AG04450 (cell line): ENCODE results near the gene SDHAF3. TPM values are rescaled to one million over a fixed set of nuclear protein-coding genes. Genes with fewer than 3 reads are reported as not detected.

Experiments used
- CTCF ChIA-PET: fragments of 300-600, 350-600 bp; formaldehyde crosslinking; extraction: SDS; loops from one replicate; lab custom pipeline; 2022; ENCODE audit warnings: antibody characterized with exemption, inconsistent platforms; lab: Charles Lee
- POLR2A ChIA-PET: fragments of 350-600 bp; formaldehyde crosslinking; extraction: SDS; loops from one replicate; lab custom pipeline; 2021; ENCODE audit warnings: antibody characterized with exemption, inconsistent platforms; lab: Yijun Ruan, JAX
- DNase-seq: peaks from one replicate; pipeline ENCODE4 v3.0.0-alpha.2; 2011; ENCODE audit warnings: low read depth, low spot score
- H3K27ac ChIP-seq: one replicate; pipeline ENCODE4 v1.5.1; 2012; ENCODE audit warnings: low read depth, low read length, control low read depth
- H3K27me3 ChIP-seq: one replicate; pipeline ENCODE4 v1.6.0; 2012; ENCODE audit warnings: low read length; ENCODE audit not compliant: control insufficient read depth, insufficient read depth
- H3K4me3 ChIP-seq: 2 replicates; pipeline ENCODE4 v1.5.1; 2011; ENCODE audit warnings: mild to moderate bottlenecking, low read depth, low read length, control low read depth
- H3K9me3 ChIP-seq: 2 replicates; pipeline ENCODE4 v1.5.1; 2012; ENCODE audit warnings: low read length; ENCODE audit not compliant: control insufficient read depth, insufficient read depth
- CTCF ChIP-seq: IDR thresholded peaks from 2 replicates; pipeline ENCODE4 v1.5.1; 2011; ENCODE audit warnings: low read depth, low read length, control low read depth, inconsistent platforms
- polyA plus RNA-seq: library from polyadenylated mRNA; depleted of rRNA; stranded (reverse); fragments of >200 nt; gene quantifications from 2 replicates; pipeline ENCODE4 v1.2.3, GENCODE V29; 2011

SDHAF3 gene
- polyA plus RNA-seq, 1 experiment, result 13.7 TPM

- CTCF ChIA-PET, result interaction anchor here (0.9 to 4.4 kb wide), 9 partner anchors 12 to 906 kb away, joined by 3 to 23 read pairs (median 4); no protein-coding TSS in a partner anchor
- DNase-seq, result no peak
- POLR2A ChIA-PET, result interaction anchor here (1.5 kb wide), 1 partner anchor 756 kb away, joined by 6 read pairs; the partner anchor contains the start of gene ASNS
Measured at GRCh38 chr7:97116308-97116707, 1.2 kb upstream of the SDHAF3 start.

GRCh38 chr7:97117035-97117371 lies 495 bp upstream of the SDHAF3 start:
- Histone ChIP-seq H3K4me3 (peak overlapping the region; percentile 97), H3K27ac (peak overlapping the region; percentile 72), H3K27me3 (no peaks in the 10 kb centered on the region), H3K9me3 (no peaks in the 10 kb centered on the region)
- CTCF ChIA-PET, result interaction anchor here (0.7 to 4.4 kb wide), 14 partner anchors 8 to 905 kb away, joined by 3 to 23 read pairs (median 4); no protein-coding TSS in a partner anchor
- POLR2A ChIA-PET, result interaction anchor here (0.7 to 1.5 kb wide), 3 partner anchors 463 to 755 kb away, joined by 3 to 6 read pairs (median 4); partner anchors contain the start of gene ASNS
- DNase-seq, result no peak
- no peak for TF ChIP-seq CTCF

More at GRCh38 chr7:97116308-97116707, 1.2 kb upstream of the SDHAF3 start:
- Histone ChIP-seq H3K27ac (no peak overlapping the region), H3K27me3 (no peaks in the 10 kb centered on the region), H3K9me3 (no peaks in the 10 kb centered on the region), H3K4me3 (no peak overlapping the region)
- no peak for TF ChIP-seq CTCF

DNA sequence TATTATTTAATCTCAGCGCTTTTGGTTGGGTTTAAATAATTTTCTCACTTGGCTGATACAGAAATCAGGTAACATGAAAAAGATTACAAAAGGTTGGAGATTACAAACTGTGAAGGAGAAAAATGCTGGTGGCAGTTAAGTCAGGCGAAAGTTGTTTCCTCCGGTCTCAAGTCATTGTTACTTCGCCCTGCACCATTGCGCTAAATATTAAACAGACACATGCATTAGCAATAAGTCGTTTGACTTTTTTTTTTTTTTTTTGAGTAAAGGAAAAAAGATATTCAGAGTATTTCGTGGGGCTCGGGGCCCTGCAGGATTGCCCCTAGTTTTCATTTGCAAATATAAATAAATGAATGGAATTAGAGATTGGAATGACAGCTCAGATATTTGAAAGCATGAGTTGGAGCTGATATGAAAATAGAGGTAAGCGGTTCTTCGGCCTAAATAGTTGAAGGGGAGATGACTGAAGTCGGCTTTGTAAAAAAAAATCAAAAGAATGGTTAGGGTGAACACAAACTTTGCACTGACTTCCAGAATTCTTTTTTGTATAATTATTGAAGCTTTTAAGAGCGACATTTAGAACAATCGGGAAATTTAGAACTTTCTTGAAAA lies 914 bp downstream of the SDHAF3 start:
- ChIA-PET POLR2A (interaction anchor here (0.7 kb wide), 1 partner anchor 406 kb away, joined by 3 read pairs; no protein-coding TSS in a partner anchor), CTCF (interaction anchor here (0.7 to 4.4 kb wide), 10 partner anchors 13 to 1050 kb away, joined by 3 to 23 read pairs (median 4); no protein-coding TSS in a partner anchor)
- no peak for TF ChIP-seq CTCF
- no peak for DNase-seq
- Histone ChIP-seq H3K27me3 (no peaks in the 10 kb centered on the region), H3K4me3 (peak overlapping the region; percentile 97), H3K27ac (no peak overlapping the region), H3K9me3 (no peaks in the 10 kb centered on the region)

GRCh38 chr7:97119747-97120146 lies 2.2 kb downstream of the SDHAF3 start:
- no peaks in the 10 kb centered on the region for H3K9me3 ChIP-seq
- CTCF ChIA-PET, result interaction anchor here (0.9 to 1.5 kb wide), 3 partner anchors 25 to 1049 kb away, joined by 3 read pairs; no protein-coding TSS in a partner anchor
- H3K4me3 ChIP-seq, result no peak overlapping the region
- H3K27me3 ChIP-seq, result no peaks in the 10 kb centered on the region
- POLR2A ChIA-PET, result no interaction called here
- TF ChIP-seq CTCF, result no peak
- DNase-seq, result no peak
- H3K27ac ChIP-seq, result no peak overlapping the region
